SU-DHL-6 (cell line): Measurements from ENCODE around the gene ISLR2.

Experiments used
- EZH2phosphoT487 ChIP-seq: fragments of 200-600 bp; sonication (generic), shearing (Covaris generic); conservative IDR thresholded peaks from 2 replicates; pipeline ENCODE4 v1.6.1; 2018; ENCODE audit warnings: mild to moderate bottlenecking, antibody characterized with exemption, low read length, moderate library complexity, mixed read lengths
- TF ChIP-seq, protein P1 (sequence below): fragments of 200-600 bp; sonication (generic); IDR thresholded peaks from one replicate; pipeline ENCODE4 v1.5.1; 2017; ENCODE audit warnings: antibody characterized with exemption, mild to moderate bottlenecking, low read length, moderate library complexity; ENCODE audit not compliant: insufficient read depth, poor library complexity, severe bottlenecking

DNA sequence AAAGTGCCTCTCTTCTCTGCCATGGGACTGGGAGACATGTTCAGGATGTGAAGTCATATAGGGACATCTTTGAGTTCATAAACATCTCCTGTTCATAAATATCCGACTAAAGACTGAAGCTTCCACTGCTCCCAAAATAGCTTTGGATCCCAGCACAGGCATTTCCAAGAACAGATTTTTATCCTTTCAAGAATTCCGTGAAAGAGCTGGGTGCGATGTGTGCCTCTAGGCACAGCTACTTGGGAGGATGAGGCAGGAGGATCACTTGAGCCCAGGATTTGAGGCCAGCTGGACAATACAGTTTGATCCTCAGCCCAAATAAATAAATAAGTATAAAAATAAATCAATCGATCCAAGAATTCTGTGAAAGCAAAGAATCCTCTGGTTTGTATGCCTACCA is 6.7 kb upstream of the ISLR2 start:
- TF ChIP-seq, protein P1, sequence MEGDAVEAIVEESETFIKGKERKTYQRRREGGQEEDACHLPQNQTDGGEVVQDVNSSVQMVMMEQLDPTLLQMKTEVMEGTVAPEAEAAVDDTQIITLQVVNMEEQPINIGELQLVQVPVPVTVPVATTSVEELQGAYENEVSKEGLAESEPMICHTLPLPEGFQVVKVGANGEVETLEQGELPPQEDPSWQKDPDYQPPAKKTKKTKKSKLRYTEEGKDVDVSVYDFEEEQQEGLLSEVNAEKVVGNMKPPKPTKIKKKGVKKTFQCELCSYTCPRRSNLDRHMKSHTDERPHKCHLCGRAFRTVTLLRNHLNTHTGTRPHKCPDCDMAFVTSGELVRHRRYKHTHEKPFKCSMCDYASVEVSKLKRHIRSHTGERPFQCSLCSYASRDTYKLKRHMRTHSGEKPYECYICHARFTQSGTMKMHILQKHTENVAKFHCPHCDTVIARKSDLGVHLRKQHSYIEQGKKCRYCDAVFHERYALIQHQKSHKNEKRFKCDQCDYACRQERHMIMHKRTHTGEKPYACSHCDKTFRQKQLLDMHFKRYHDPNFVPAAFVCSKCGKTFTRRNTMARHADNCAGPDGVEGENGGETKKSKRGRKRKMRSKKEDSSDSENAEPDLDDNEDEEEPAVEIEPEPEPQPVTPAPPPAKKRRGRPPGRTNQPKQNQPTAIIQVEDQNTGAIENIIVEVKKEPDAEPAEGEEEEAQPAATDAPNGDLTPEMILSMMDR, result no peak
- TF ChIP-seq EZH2phosphoT487, result no peak
